Mesothelial cell of epicardium (in vitro differentiated cells): ENCODE data around the gene CAPS. TPM values are rescaled to one million over a fixed set of nuclear protein-coding genes. Genes with fewer than 3 reads are reported as not detected.

ENCODE experiments used
- DNase-seq, 2 experiments: peaks; one replicate each; pipeline ENCODE4 v3.0.0; 2021; ENCODE audit warnings: low spot score in 2 of 2; ENCODE audit not compliant: unreplicated experiment in 2 of 2
- H3K27ac Mint-ChIP-seq: 2 replicates; pipeline ENCODE4 v1.8.0; 2021; ENCODE audit warnings: mixed read lengths
- H3K27me3 Mint-ChIP-seq: 2 replicates; pipeline ENCODE4 v1.8.0; 2021; ENCODE audit warnings: low read depth, mixed read lengths
- H3K36me3 Mint-ChIP-seq: 2 replicates; pipeline ENCODE4 v1.8.0; 2021; ENCODE audit warnings: mixed read lengths
- H3K4me1 Mint-ChIP-seq: 2 replicates; pipeline ENCODE4 v1.8.0; 2021; ENCODE audit warnings: mixed read lengths
- H3K4me3 Mint-ChIP-seq: 2 replicates; pipeline ENCODE4 v1.8.0; 2021; ENCODE audit warnings: mild to moderate bottlenecking, moderate library complexity, mixed read lengths
- H3K9me3 Mint-ChIP-seq: 2 replicates; pipeline ENCODE4 v1.8.0; 2021; ENCODE audit warnings: mixed read lengths
- total RNA-seq: library from RNA; stranded (reverse); gene quantifications from 3 replicates; pipeline ENCODE4 v1.2.1, GENCODE V29; 2021
- TF ChIP-seq, protein P1 (sequence below): fragments of 200-600 bp; sonication (generic); IDR thresholded peaks from one replicate; pipeline ENCODE4 v1.5.0; 2021; ENCODE audit warnings: antibody characterized with exemption; ENCODE audit not compliant: unreplicated experiment

CAPS gene
- total RNA-seq, 1 donor from 2014 or later, result 16.2 TPM

DNA sequence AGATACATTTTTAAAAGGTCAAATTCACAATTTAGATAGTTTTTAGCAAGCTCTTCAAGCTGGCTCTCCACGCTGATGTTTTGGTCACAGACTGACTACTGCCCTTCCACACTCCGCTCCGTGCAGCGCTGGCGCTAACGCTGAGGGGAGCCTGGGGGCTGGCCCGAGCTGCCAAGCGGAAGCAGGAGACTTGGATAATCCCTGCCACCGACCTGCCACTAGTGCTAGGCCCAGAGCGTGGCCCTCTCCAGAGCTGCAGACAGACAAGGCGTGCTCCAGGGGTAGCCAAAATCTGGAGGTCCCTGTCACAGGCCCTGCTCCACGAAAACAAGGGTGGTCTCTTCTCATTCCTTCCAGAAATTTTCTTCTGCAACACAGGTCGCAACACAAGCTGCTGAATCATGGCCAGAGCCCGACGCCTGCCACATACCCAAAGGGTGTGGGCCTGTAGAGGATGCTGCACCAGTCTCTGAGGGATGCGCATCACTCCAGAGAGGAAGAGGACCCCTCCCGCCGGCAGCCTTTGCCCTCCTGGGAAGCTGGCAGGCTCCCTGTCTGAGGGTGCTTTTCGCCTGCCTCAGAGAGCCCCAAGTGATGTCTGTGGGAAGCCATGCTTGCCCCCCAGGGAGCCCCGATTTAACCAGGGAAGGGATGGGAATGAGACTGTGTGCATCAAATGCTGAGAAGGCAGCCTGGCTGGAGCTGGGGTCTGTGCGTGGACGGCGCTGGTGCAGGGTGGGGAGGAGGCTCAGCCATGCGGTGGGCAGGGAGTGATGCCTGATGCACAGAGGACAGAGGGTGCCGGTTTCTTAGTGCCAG lies 21.6 kb downstream of the CAPS start:
- Mint-ChIP-seq H3K4me1 (peaks cover 15% of the 10 kb centered on the region), H3K4me3 (no peak overlapping the region), H3K27ac (peak overlapping the region; percentile 87), H3K27me3 (no peaks in the 10 kb centered on the region), H3K9me3 (no peaks in the 10 kb centered on the region), H3K36me3 (peaks cover 18% of the 10 kb centered on the region)
- DNase-seq, result no peak
- TF ChIP-seq, protein P1, sequence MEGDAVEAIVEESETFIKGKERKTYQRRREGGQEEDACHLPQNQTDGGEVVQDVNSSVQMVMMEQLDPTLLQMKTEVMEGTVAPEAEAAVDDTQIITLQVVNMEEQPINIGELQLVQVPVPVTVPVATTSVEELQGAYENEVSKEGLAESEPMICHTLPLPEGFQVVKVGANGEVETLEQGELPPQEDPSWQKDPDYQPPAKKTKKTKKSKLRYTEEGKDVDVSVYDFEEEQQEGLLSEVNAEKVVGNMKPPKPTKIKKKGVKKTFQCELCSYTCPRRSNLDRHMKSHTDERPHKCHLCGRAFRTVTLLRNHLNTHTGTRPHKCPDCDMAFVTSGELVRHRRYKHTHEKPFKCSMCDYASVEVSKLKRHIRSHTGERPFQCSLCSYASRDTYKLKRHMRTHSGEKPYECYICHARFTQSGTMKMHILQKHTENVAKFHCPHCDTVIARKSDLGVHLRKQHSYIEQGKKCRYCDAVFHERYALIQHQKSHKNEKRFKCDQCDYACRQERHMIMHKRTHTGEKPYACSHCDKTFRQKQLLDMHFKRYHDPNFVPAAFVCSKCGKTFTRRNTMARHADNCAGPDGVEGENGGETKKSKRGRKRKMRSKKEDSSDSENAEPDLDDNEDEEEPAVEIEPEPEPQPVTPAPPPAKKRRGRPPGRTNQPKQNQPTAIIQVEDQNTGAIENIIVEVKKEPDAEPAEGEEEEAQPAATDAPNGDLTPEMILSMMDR, result no peak

DNA sequence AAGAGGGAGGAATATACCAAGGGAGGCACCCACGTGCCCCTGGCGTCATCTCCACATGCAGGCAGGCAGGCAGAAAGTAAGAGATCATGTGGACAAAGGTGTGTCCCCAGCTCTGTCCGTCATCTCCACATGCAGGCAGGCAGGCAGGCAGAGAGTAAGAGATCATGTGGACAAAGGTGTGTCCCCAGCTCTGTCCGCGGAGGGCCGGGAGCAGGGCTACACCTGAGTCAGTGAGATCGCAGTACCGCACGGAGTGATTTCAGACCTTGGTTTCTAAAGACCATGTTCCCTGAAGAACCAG lies 22.2 kb downstream of the CAPS start:
- no peaks in the 10 kb centered on the region for H3K9me3 Mint-ChIP-seq

DNA sequence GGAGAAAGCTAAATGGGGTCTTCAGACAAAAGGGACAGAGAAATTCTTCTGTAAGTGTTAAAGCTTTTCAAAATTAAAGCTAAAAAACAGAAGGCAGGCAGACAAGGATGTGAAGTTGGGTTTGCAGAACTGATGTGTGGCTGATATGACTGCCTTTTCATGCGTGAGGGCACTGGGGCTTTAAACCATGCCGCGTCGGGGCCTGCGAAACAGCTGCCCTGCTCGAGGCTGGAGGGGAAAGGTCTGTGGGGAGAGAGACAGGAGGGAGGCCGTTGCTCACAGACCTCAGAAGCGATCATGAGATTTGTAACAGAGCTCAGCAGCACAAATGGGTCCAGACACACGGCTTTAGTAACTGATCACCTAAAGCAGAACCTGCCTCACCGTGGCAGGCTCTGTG lies 23.5 kb downstream of the CAPS start:
- Mint-ChIP-seq H3K9me3 (no peaks in the 10 kb centered on the region), H3K27me3 (no peaks in the 10 kb centered on the region), H3K4me1 (peaks cover 17% of the 10 kb centered on the region), H3K36me3 (peaks cover 21% of the 10 kb centered on the region), H3K4me3 (no peak overlapping the region), H3K27ac (no peak overlapping the region)
- TF ChIP-seq, protein P1, result no peak
- DNase-seq, result no peak

More for the DNA sequence above, 22.2 kb downstream of the CAPS start:
- peaks cover 21% of the 10 kb centered on the region for H3K36me3 Mint-ChIP-seq
- H3K27me3 Mint-ChIP-seq, result no peaks in the 10 kb centered on the region
- no peak overlapping the region for H3K4me3 Mint-ChIP-seq
- DNase-seq, result no peak
- peaks cover 15% of the 10 kb centered on the region for H3K4me1 Mint-ChIP-seq
- H3K27ac Mint-ChIP-seq, result no peak overlapping the region
- TF ChIP-seq, protein P1, result no peak

DNA sequence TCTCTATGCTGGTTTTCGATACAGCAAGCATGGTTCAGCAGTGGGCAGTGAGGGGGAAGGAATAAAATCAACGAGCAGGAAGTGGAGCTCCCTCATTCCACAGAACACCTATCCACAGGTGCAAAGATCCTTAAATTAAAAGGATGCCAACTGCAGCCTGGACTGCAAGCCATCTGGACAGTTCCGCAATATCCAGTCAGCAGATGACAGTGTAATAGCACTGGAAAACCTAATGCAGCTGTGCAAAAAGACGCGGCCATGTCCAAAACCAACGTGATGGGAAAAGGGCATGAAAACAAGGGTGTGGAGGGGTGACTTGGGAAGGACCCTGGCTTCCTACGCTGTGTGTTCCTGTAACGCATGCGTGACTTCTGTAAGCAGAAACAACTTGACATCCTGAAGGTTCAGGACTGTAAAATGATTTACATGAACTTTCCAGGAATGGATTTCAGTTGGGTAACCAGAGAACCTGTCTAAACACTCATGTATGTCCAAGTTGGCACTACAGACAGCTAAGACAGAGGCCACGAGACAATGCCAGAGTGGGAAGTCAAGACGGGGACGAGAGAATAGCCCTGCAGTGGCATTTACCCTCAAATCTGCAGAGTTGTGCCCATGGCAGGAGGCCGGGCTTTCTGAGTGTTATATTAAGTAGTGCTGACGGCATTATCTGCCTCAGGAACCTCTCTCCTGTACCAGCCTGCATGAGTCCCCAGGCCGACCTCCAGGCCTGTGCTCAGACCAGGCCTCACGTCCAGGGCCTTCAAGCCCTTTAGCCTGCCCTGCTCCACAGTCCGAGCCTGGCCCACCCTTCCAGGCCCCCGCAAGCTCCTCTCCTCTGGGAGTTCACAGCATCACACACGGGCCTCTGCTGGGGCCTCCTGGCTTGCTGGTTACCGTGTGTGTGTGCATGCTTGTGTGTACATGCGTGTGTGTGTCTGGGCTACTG lies 26.5 kb downstream of the CAPS start:
- no peak overlapping the region for H3K27ac Mint-ChIP-seq
- TF ChIP-seq, protein P1, result no peak
- no peak overlapping the region for H3K4me3 Mint-ChIP-seq
- no peaks in the 10 kb centered on the region for H3K27me3 Mint-ChIP-seq
- H3K4me1 Mint-ChIP-seq, result peaks cover 21% of the 10 kb centered on the region
- no peaks in the 10 kb centered on the region for H3K9me3 Mint-ChIP-seq
- no peak for DNase-seq
- H3K36me3 Mint-ChIP-seq, result peaks cover 17% of the 10 kb centered on the region

DNA sequence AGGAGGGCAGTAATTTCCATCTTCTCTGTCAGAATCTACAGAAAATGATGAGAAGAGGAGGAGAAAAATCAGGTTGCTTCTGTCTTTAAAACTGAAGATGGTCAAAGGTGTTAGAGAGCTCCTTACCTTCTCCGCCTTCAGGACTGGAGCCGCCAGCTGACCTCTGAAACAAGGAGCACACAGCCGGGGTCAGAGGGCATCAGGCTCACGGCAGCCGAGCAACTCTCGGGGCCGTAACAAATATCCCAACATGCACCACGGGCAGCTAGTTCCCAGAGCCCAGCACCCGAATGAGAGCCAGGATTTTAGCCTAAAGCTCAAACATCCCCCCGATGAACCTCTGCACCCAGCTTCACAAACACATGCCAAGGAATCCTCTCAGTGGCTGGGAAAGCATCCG lies 27.6 kb downstream of the CAPS start:
- Mint-ChIP-seq H3K27ac (peak overlapping the region; percentile 59), H3K4me1 (peaks cover 17% of the 10 kb centered on the region), H3K36me3 (peaks cover 13% of the 10 kb centered on the region), H3K9me3 (no peaks in the 10 kb centered on the region), H3K4me3 (no peak overlapping the region), H3K27me3 (no peaks in the 10 kb centered on the region)
- TF ChIP-seq, protein P1, result no peak
- no peak for DNase-seq
